Measurements from ENCODE around the gene PDE2A. TPM values are rescaled to one million over a fixed set of nuclear protein-coding genes. Genes with fewer than 3 reads are reported as not detected.

Gene PDE2A
- total RNA-seq, 1 donor, result 0.36 TPM

GRCh38 chr11:72697814-72698213 is 23.6 kb upstream of the PDE2A start:
- Histone ChIP-seq H3K9me3 (ENCODE audit: low read depth, low read length) (no peaks in the 10 kb centered on the region), H2AFZ (ENCODE audit: low read length) (no peak overlapping the region), H3K4me3 (ENCODE audit: insufficient read depth, low read length) (no peak overlapping the region), H3K27ac (ENCODE audit: low read depth, low read length) (no peak overlapping the region), H3K4me1 (ENCODE audit: insufficient read depth, low read length) (peaks cover 7% of the 10 kb centered on the region), H4K20me1 (ENCODE audit: insufficient read depth, low read length) (peaks cover 30% of the 10 kb centered on the region), H3K4me2 (ENCODE audit: insufficient read depth, low read length) (no peak overlapping the region), H3K36me3 (ENCODE audit: insufficient read depth, low read length) (peaks cover 75% of the 10 kb centered on the region), H3K27me3 (ENCODE audit: insufficient read depth, low read length) (no peaks in the 10 kb centered on the region), H3K79me2 (ENCODE audit: insufficient read depth, low read length) (no peaks in the 10 kb centered on the region)
- DNase-seq (ENCODE audit: insufficient read length, low spot score, missing footprints), result no peak
- no peak for TF ChIP-seq CTCF (IDR thresholded peaks at IDR 0.05; ENCODE audit: extremely low read depth, low read depth, low read length)

GRCh38 chr11:72696866-72697700 is 22.9 kb upstream of the PDE2A start:
- Histone ChIP-seq H3K27me3 (ENCODE audit: insufficient read depth, low read length) (no peaks in the 10 kb centered on the region), H3K36me3 (ENCODE audit: insufficient read depth, low read length) (peaks cover 77% of the 10 kb centered on the region), H3K9me3 (ENCODE audit: low read depth, low read length) (no peaks in the 10 kb centered on the region), H4K20me1 (ENCODE audit: insufficient read depth, low read length) (peaks cover 25% of the 10 kb centered on the region), H3K4me3 (ENCODE audit: insufficient read depth, low read length) (no peak overlapping the region), H3K27ac (ENCODE audit: low read depth, low read length) (no peak overlapping the region), H3K79me2 (ENCODE audit: insufficient read depth, low read length) (no peaks in the 10 kb centered on the region), H3K4me2 (ENCODE audit: insufficient read depth, low read length) (no peak overlapping the region), H2AFZ (ENCODE audit: low read length) (no peak overlapping the region), H3K4me1 (ENCODE audit: insufficient read depth, low read length) (peaks cover 7% of the 10 kb centered on the region)
- no peak for TF ChIP-seq CTCF (IDR thresholded peaks at IDR 0.05; ENCODE audit: extremely low read depth, low read depth, low read length)
- no peak for DNase-seq (ENCODE audit: insufficient read length, low spot score, missing footprints)

- no peaks in the 10 kb centered on the region for H3K79me2 ChIP-seq (ENCODE audit: insufficient read depth, low read length)
- H3K27me3 ChIP-seq (ENCODE audit: insufficient read depth, low read length), result no peaks in the 10 kb centered on the region
- no peaks in the 10 kb centered on the region for H3K9me3 ChIP-seq (ENCODE audit: low read depth, low read length)
- H3K4me3 ChIP-seq (ENCODE audit: insufficient read depth, low read length), result no peak overlapping the region
- no peak overlapping the region for H3K4me2 ChIP-seq (ENCODE audit: insufficient read depth, low read length)
- peaks cover 82% of the 10 kb centered on the region for H3K36me3 ChIP-seq (ENCODE audit: insufficient read depth, low read length)
- no peak for TF ChIP-seq CTCF (IDR thresholded peaks at IDR 0.05; ENCODE audit: extremely low read depth, low read depth, low read length)
- no peak for DNase-seq (ENCODE audit: insufficient read length, low spot score, missing footprints)
- H2AFZ ChIP-seq (ENCODE audit: low read length), result no peak overlapping the region
- H3K27ac ChIP-seq (ENCODE audit: low read depth, low read length), result no peak overlapping the region
- peaks cover 7% of the 10 kb centered on the region for H3K4me1 ChIP-seq (ENCODE audit: insufficient read depth, low read length)
- H4K20me1 ChIP-seq (ENCODE audit: insufficient read depth, low read length), result peaks cover 27% of the 10 kb centered on the region
Observed at GRCh38 chr11:72695354-72695753, 21.1 kb upstream of the PDE2A start.

GRCh38 chr11:72693271-72693968 is 19.2 kb upstream of the PDE2A start:
- Histone ChIP-seq H3K27ac (ENCODE audit: low read depth, low read length) (no peak overlapping the region), H3K4me2 (ENCODE audit: insufficient read depth, low read length) (no peak overlapping the region), H2AFZ (ENCODE audit: low read length) (no peak overlapping the region), H3K9me3 (ENCODE audit: low read depth, low read length) (no peaks in the 10 kb centered on the region), H3K36me3 (ENCODE audit: insufficient read depth, low read length) (peaks cover 85% of the 10 kb centered on the region), H3K4me1 (ENCODE audit: insufficient read depth, low read length) (no peaks in the 10 kb centered on the region), H3K27me3 (ENCODE audit: insufficient read depth, low read length) (no peaks in the 10 kb centered on the region), H3K79me2 (ENCODE audit: insufficient read depth, low read length) (no peaks in the 10 kb centered on the region), H3K4me3 (ENCODE audit: insufficient read depth, low read length) (no peak overlapping the region), H4K20me1 (ENCODE audit: insufficient read depth, low read length) (peaks cover 18% of the 10 kb centered on the region)
- no peak for DNase-seq (ENCODE audit: insufficient read length, low spot score, missing footprints)
- no peak for TF ChIP-seq CTCF (IDR thresholded peaks at IDR 0.05; ENCODE audit: extremely low read depth, low read depth, low read length)
